HG03571 (cell line): ENCODE measurements around the gene NOSTRIN.
"Not testable (repeated sequence)": the region's sequence is repeated elsewhere in the genome, so short reads cannot be mapped to it uniquely, and the experiment has no call there.

Source experiments
- ATAC-seq: cut with Tn5 transposase; IDR thresholded peaks from one replicate; pipeline ENCODE4 v1.9.1; 2021; ENCODE audit not compliant: unreplicated experiment

NOSTRIN gene

GRCh38 chr2:168787782-168788376 is 14.6 kb upstream of the NOSTRIN start:
- no peak for ATAC-seq

- ATAC-seq, result no peak
These were observed 12.7 kb upstream of the NOSTRIN start for GRCh38 chr2:168789776-168790175.

DNA sequence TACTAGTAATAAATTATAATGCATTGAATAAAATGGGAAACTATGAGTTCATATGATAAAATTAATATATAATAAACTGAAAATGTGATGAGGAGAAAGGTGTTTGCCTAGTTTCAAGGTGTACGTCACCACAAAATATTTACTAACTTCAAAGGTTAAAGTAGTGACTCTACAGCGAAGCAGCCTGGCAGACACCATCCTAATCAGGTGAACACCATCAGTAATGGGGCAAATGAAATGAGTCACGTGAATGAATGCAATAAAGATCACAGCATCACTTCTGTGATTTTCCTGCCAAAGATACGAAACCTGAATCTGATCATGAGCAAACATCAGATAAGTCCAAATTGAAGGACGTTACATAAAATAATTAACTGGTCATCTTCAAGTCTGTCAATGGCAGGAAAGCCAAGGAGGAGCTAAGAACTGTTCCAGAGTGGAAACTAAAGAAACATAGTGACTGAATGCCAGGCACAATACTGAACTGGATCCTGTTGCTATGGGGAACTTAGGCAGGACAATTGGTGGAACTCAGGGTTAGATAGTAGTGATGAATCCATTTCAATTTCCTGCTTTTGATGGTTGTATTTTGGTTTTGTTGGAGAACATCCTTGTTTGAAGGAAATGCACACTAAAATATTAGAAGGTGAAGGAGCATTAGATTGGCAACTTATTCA is 12.1 kb upstream of the NOSTRIN start:
- no peak for ATAC-seq

DNA sequence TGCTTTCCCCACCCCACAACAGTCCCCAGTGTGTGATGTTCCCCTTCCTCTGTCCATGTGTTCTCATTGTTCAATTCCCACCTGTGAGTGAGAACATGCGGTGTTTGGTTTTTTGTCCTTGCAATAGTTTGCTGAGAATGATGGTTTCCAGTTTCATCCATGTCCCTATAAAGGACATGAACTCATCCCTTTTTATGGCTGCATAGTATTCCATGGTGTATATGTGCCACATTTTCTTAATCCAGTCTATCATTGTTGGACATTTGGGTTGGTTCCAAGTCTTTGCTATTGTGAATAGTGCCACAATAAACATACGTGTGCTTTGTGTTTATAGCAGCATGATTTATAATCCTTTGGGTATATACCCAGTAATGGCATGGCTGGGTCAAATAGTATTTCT is 11.3 kb upstream of the NOSTRIN start:
- not testable (repeated sequence) for ATAC-seq

DNA sequence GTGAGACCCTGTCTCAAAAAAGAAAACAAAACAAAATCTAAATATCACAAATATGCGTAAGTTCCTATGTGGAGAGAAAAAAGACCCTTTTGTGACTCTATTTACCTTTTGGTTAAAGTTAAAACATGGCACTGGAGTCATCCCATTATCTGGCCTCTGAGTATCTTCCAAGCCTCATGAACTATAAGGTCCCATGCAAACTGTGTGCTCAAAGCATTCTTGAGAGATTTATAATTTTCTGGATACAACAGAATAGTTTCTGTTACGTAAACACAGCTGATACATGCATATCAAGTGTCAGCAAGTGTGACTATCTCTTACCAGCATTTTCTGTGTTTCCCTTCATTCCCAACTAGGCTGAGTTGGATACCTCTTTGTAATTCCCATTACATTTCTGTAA is 8.8 kb upstream of the NOSTRIN start:
- ATAC-seq, result no peak

- ATAC-seq, result no peak
These were observed 7.5 kb upstream of the NOSTRIN start for GRCh38 chr2:168794968-168795367.

GRCh38 chr2:168796090-168796577 is 6.3 kb upstream of the NOSTRIN start:
- ATAC-seq, result no peak

- no peak for ATAC-seq
These were observed 5.7 kb upstream of the NOSTRIN start for GRCh38 chr2:168796583-168797285.

- ATAC-seq, result no peak
These were observed 5.2 kb upstream of the NOSTRIN start for GRCh38 chr2:168797286-168797655.

GRCh38 chr2:168798076-168798887 is 4.2 kb upstream of the NOSTRIN start:
- ATAC-seq, result no peak

- ATAC-seq, result no peak
These were observed 3.5 kb upstream of the NOSTRIN start for GRCh38 chr2:168798888-168799410.

DNA sequence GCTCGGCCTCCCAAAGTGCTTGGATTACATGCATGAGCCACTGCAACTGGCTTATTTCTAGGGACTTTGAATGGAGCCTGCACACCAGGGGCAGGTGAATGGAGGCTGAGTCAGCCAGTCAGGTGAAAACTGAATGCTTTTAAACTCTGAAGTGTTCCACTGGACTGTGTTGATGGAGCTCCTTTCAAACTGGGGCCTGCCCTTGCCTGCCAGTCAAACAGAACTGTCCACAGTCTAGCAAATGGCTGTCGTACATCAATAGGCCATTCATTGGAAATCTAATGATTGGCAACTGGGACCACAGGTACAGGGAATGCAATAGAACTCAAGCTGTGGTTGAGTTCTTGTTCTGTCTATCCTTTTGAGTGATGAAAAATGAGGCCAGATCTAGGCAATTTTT is 966 bp upstream of the NOSTRIN start:
- ATAC-seq, result no peak

GRCh38 chr2:168802859-168803725 is 655 bp downstream of the NOSTRIN start:
- ATAC-seq, result no peak

DNA sequence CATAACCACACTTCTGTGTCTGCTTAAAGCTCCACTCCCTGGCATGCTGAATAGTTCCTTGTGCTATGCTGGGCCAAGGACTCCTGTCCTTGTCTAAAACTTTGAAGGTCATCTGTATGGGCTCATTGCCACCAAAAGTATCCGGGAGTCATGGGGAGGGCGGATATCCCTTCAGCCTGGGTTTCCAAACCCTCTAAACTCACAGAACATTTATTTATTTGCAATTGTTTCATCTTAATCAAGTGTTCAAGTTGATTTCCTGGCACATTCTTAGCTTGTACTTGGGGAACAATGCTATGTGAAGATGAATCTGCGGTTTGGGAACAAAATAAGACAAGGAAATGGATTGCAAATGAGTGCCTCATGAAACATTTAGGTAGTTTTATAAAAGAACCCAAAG is 1.8 kb downstream of the NOSTRIN start:
- ATAC-seq, result no peak

DNA sequence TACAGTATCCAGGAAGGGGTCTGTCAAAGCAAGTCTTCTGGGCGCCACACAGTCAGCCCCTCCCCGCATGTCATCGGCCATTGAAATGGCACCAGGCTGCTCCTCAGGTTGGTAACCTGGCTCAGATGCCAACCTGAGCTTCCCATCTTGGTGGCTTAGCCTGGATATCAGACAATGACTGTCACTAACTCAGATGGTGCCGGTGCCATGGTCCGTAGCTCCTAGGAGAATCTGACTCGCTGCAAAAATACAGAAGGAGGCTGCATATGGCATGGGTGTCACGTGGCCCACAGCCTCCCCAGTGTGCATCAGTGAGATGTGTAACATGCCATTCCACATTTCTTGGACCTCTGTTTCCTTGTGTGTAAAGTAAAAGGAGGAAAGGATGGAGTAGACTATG is 3.2 kb downstream of the NOSTRIN start:
- ATAC-seq, result no peak

DNA sequence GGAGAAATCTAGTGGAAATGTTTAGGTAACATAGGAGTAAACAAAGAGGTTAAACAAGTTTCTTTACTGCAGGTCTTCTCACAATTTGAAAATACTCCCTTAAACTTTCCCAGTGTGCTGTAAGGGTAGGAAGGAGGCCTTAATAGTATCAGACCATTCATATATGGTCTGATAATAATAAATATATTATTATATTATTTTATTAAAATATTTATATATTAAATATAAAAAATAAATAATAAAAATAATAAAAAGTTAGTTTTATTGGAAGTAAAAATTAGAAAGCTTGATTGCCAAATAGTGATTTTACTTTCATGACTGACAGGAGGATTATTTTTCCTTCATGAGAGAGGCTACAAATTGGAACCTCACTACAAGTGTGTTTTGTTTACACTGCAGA is 7.1 kb downstream of the NOSTRIN start:
- ATAC-seq, result no peak

GRCh38 chr2:168810235-168810634 is 7.8 kb downstream of the NOSTRIN start:
- ATAC-seq, result no peak

- no peak for ATAC-seq
These were observed 9.3 kb downstream of the NOSTRIN start for GRCh38 chr2:168811696-168812095.

DNA sequence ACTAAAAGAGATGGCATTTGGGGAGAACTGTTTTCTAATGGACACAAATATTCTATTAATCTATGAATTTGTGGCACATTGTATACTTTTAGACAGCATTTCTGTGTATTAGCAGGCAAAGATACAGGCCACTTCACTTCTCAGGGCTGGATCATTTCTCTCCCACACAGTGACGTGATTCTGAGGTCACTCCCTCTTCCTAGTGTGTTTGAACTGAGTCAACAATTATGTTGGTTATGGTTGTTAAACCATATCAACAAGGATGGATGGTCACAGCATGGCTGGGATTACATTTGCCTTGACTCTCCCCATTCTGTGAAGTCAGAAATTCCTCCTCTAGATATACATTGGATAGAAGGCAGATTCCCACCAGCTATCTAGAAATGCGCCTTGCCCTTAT is 11.6 kb downstream of the NOSTRIN start:
- no peak for ATAC-seq
